OCI-LY1 (cell line): ENCODE measurements around the gene FNDC5.
A peak's percentile ranks its signal among the peaks of the same experiment; 100 is the strongest.

Source experiments
- H2AFZ ChIP-seq: fragments of 200-600 bp; sonication (generic), shearing (Covaris generic); 2 replicates; pipeline ENCODE4 v1.6.0; 2014; ENCODE audit warnings: antibody characterized with exemption, mild to moderate bottlenecking, low read length
- H3F3A ChIP-seq: fragments of 200-600 bp; sonication (generic), shearing (Covaris generic); 2 replicates; pipeline ENCODE4 v1.6.0; 2014; ENCODE audit warnings: mild to moderate bottlenecking, antibody characterized with exemption, low read length, moderate library complexity; ENCODE audit not compliant: insufficient read depth
- H3K27ac ChIP-seq: fragments of 200-600 bp; sonication (generic); 2 replicates; pipeline ENCODE4 v1.5.1; 2014; ENCODE audit warnings: low read length, mixed run types, mild to moderate bottlenecking, low read depth; ENCODE audit not compliant: poor library complexity, severe bottlenecking
- H3K27me3 ChIP-seq: fragments of 200-600 bp; sonication (generic); 2 replicates; pipeline ENCODE4 v1.6.0; 2014; ENCODE audit warnings: antibody characterized with exemption, mild to moderate bottlenecking, low read length, moderate library complexity; ENCODE audit not compliant: insufficient read depth
- H3K36me3 ChIP-seq: fragments of 200-600 bp; sonication (generic); 2 replicates; pipeline ENCODE4 v1.6.1; 2014; ENCODE audit warnings: mild to moderate bottlenecking, antibody characterized with exemption, low read length, moderate library complexity, mixed read lengths; ENCODE audit not compliant: insufficient read depth
- H3K4me1 ChIP-seq: fragments of 200-600 bp; sonication (generic); 2 replicates; pipeline ENCODE4 v1.5.1; 2014; ENCODE audit warnings: mild to moderate bottlenecking, low read length, moderate library complexity; ENCODE audit not compliant: insufficient read depth, severe bottlenecking
- H3K4me2 ChIP-seq: fragments of 200-600 bp; sonication (generic), shearing (Covaris generic); 2 replicates; pipeline ENCODE4 v1.6.1; 2014; ENCODE audit warnings: low read length
- H3K4me3 ChIP-seq: fragments of 200-600 bp; sonication (generic); 2 replicates; pipeline ENCODE4 v1.5.1; 2014; ENCODE audit warnings: low read length, low read depth, mild to moderate bottlenecking, mixed read lengths; ENCODE audit not compliant: poor library complexity, severe bottlenecking
- H3K79me2 ChIP-seq: fragments of 200-600 bp; shearing (Covaris generic); 2 replicates; pipeline ENCODE4 v1.6.1; 2016; ENCODE audit warnings: mixed run types, low read length, mixed read lengths; ENCODE audit not compliant: insufficient read depth
- H3K9ac ChIP-seq: fragments of 200-600 bp; sonication (generic), shearing (Covaris generic); 2 replicates; pipeline ENCODE4 v1.6.1; 2014; ENCODE audit warnings: mild to moderate bottlenecking, low read length, mixed read lengths
- H3K9me2 ChIP-seq: fragments of 200-600 bp; sonication (generic), shearing (Covaris generic); 2 replicates; pipeline ENCODE4 v1.6.1; 2014; ENCODE audit warnings: low read depth, mild to moderate bottlenecking, low read length, mixed read lengths
- H3K9me3 ChIP-seq: fragments of 200-600 bp; shearing (Covaris generic); 2 replicates; pipeline ENCODE4 v1.6.1; 2014; ENCODE audit warnings: low read length, mixed read lengths
- H4K20me1 ChIP-seq: fragments of 200-600 bp; sonication (generic), shearing (Covaris generic); 2 replicates; pipeline ENCODE4 v1.6.0; 2016; ENCODE audit warnings: mild to moderate bottlenecking, low read length; ENCODE audit not compliant: insufficient read depth
- CTCF ChIP-seq: fragments of 200-600 bp; sonication (generic), shearing (Covaris generic); IDR thresholded peaks from 2 replicates; pipeline ENCODE4 v1.5.1; 2017; ENCODE audit warnings: mild to moderate bottlenecking, antibody characterized with exemption, low read length, moderate library complexity, mixed read lengths
- EZH2 ChIP-seq: fragments of 200-600 bp; sonication (generic), shearing (Covaris generic); IDR thresholded peaks from 2 replicates; pipeline ENCODE4 v1.8.0; 2017; ENCODE audit warnings: borderline replicate concordance, mixed run types, mild to moderate bottlenecking, antibody characterized with exemption, low read length, moderate library complexity, mixed read lengths

Gene FNDC5

GRCh38 chr1:32870615-32871363 lies at the start of gene FNDC5:
Gene FNDC5, minus strand, starts transcription at chr1:32870912.
- Histone ChIP-seq H3K4me2 (peak within 1 kb of the TSS; percentile 26; the same call in 1 of the 2 replicates), H3K4me1 (peaks cover 7% of the 10 kb centered on the region), H3K36me3 (no peaks in the 10 kb centered on the region), H3K27me3 (no peaks in the 10 kb centered on the region), H3K27ac (no peak within 1 kb of the TSS), H3K9me2 (no peaks in the 10 kb centered on the region), H3F3A (no peaks in the 10 kb centered on the region), H4K20me1 (no peaks in the 10 kb centered on the region), H3K79me2 (no peaks in the 10 kb centered on the region), H3K4me3 (no peak within 1 kb of the TSS), H3K9ac (no peak within 1 kb of the TSS), H2AFZ (no peak within 1 kb of the TSS), H3K9me3 (no peaks in the 10 kb centered on the region)
- TF ChIP-seq CTCF (no peak), EZH2 (no peak)

GRCh38 chr1:32919811-32920733 lies 49.4 kb upstream of the FNDC5 start:
- Histone ChIP-seq H3K4me2 (no peak overlapping the region), H3K36me3 (no peaks in the 10 kb centered on the region), H3K79me2 (no peaks in the 10 kb centered on the region), H3K9me2 (no peaks in the 10 kb centered on the region), H3F3A (no peaks in the 10 kb centered on the region), H4K20me1 (no peaks in the 10 kb centered on the region), H3K9ac (no peak overlapping the region), H2AFZ (no peak overlapping the region), H3K27ac (no peak overlapping the region), H3K4me3 (no peak overlapping the region), H3K27me3 (peaks cover 5% of the 10 kb centered on the region; the same call in 1 of the 2 replicates), H3K4me1 (no peaks in the 10 kb centered on the region), H3K9me3 (no peaks in the 10 kb centered on the region)
- no peak for TF ChIP-seq EZH2
- no peak for TF ChIP-seq CTCF

GRCh38 chr1:32918179-32918578 lies 47.5 kb upstream of the FNDC5 start:
- no peak overlapping the region for H2AFZ ChIP-seq
- H3K4me1 ChIP-seq, result no peaks in the 10 kb centered on the region
- no peak overlapping the region for H3K9ac ChIP-seq
- H3K4me2 ChIP-seq, result no peak overlapping the region
- no peaks in the 10 kb centered on the region for H3K9me3 ChIP-seq
- no peaks in the 10 kb centered on the region for H3K79me2 ChIP-seq
- no peak for TF ChIP-seq EZH2
- no peak for TF ChIP-seq CTCF
- H3K27ac ChIP-seq, result no peak overlapping the region
- no peak overlapping the region for H3K4me3 ChIP-seq
- H3F3A ChIP-seq, result no peaks in the 10 kb centered on the region
- H4K20me1 ChIP-seq, result no peaks in the 10 kb centered on the region
- H3K36me3 ChIP-seq, result no peaks in the 10 kb centered on the region
- H3K27me3 ChIP-seq, result peaks cover 5% of the 10 kb centered on the region; the same call in 1 of the 2 replicates
- H3K9me2 ChIP-seq, result no peaks in the 10 kb centered on the region
